ENCODE measurements around the gene TFF2.

The TFF2 gene

DNA sequence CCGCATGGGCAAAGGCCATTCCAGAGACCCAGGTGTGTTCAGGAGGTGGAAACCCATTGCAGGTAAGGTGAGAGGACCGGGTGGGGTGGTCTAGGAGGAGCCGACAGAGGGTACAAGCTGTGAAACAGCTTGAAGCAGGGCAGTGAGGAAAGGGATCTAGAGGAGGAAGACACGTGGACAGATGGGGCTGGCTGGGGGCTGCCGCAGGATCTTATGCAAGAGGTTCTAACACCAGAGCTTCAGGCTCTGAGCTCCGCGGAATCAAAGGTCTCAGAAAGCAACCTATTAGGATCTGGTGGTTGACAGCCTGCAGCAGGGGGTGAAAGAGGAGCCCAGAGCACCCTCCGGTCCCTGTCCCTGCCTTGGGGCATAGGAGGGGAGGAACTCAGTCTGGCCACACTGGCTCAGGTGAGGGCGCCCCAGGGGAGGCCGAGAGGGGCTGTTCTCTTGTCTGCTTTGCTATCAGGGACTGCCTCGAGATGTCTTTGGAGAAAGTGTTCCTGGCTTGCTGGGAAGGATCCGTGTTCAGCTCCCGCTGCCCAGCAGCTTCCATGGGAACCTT, 13.6 kb upstream of the TFF2 start:
- DNase-seq: no peak

GRCh38 chr21:42363312-42363711, 12.5 kb upstream of the TFF2 start:
- DNase-seq: no peak

DNA sequence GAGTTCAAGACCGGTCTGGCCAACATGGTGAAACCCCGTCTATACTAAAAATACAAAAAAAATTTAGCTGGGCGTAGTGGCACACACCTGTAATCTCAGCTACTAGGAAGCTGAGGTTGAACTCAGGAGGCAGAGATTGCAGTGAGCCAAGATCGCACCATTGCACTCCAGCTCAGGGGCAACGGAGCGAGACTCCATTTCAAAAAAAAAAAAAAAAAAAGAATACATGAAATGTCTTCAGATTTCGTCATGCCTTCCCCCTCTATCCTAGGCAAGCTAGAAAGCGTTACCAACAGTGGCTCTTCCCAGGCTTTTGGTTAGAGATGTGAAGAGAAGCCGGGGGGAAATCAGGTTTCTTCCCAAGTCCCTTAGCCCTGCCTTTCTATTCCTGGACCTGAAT, 11.9 kb upstream of the TFF2 start:
- DNase-seq: no peak

- no peak for DNase-seq
These were observed 11.4 kb upstream of the TFF2 start for GRCh38 chr21:42362198-42362597.

DNA sequence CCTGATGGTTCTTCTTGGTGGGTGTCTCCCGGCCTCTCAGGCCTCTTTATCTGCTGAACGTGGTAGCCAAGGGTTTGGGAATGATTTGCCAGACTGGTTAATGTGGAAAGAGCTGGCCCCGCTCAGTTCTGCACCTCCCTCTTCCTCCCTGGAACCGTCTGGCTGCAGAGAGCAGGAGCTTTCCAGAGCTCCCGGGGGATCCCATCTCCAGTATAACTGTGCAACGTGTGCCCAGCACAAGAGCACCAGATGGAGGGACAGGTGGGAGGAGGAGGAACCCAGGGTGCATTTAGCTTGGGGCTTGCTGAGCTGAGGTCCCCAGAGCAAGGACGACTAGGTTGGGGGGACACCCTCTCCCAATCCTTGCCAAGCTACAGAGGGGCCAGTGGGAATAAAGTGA, 10.5 kb upstream of the TFF2 start:
- DNase-seq: no peak

GRCh38 chr21:42360317-42360716, 9.5 kb upstream of the TFF2 start:
- DNase-seq: no peak

GRCh38 chr21:42358937-42359336, 8.1 kb upstream of the TFF2 start:
- DNase-seq: no peak

- no peak for DNase-seq
These were observed 7.5 kb upstream of the TFF2 start for GRCh38 chr21:42358261-42358660.

- DNase-seq: no peak
These were observed 6.5 kb upstream of the TFF2 start for GRCh38 chr21:42357307-42357706.

GRCh38 chr21:42356650-42357049, 5.9 kb upstream of the TFF2 start:
- DNase-seq: no peak

DNA sequence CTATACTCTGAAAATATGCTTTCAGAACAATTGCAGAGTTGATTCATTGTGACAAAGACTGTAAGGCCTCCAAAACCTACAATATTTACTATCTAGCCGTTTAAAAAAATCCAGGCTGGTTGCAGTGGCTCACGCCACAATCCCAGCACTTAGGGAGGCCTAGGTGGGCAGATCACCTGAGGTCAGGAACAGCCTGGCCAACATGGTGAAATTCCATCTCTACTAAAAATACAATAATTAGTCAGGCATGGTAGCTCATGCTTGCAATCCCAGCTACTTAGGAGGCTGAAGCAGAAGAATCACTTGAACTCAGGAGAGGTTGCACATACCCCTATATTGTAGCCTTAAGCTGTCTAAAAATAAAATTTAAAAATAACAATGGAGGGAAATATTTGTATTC, 5.3 kb upstream of the TFF2 start:
- no peak for DNase-seq

DNA sequence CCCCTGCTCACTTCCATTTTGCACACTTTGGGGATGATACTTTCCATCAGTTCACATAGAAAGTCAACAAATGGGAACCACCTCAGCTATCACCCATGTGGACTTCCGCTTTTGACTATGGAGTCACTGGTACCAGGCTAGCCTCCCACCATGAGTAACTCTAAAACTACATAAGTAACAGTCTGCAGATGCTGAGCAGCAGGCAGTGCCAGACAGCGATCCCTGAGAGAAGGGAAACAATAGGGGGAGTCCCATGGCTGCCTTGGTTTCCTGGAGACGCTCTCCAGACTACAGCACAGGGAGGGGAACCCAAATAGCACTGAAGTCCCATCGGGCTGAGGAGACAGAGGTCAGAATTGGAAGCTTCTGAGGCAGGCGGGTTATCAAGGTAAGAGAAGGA, 2.8 kb upstream of the TFF2 start:
- DNase-seq: no peak

DNA sequence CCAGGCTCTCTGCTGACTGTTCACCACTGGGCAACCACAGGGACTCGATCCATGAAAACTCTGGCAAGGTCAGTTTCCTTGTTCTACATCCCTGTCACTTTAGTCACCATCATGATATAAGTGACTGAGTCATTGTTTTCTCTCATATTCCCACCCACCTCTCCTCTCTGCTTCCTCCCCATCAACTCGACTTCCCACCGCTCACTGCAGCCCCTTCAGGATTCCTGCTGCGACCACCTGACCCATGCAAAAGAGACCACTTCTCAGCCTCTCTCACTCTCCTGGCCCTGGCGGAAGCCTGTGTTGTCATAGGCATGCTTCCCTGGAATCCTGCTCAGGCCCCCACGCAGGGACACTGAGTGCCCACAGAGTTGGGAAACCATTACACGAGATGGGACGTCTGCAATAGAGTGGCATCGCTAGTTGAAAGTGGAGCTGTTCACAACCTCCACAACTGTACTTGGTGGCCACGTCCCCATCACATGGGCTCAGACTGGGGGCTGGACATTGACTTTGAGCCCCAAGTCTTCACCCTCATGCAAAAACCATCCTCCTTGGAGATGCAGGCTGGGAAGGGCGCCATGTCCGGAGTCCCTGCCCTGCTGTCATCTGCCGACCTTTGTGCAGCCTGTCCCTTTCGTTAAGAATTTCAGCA, 1.8 kb upstream of the TFF2 start:
- DNase-seq: no peak

- DNase-seq: no peak
These were observed 1.0 kb upstream of the TFF2 start for GRCh38 chr21:42351626-42352440.

GRCh38 chr21:42350318-42350910, 380 bp downstream of the TFF2 start:
- DNase-seq: no peak

- no peak for DNase-seq
These were observed 1.1 kb downstream of the TFF2 start for GRCh38 chr21:42349420-42350317.

- no peak for DNase-seq
These were observed 2.0 kb downstream of the TFF2 start for GRCh38 chr21:42348762-42349161.

DNA sequence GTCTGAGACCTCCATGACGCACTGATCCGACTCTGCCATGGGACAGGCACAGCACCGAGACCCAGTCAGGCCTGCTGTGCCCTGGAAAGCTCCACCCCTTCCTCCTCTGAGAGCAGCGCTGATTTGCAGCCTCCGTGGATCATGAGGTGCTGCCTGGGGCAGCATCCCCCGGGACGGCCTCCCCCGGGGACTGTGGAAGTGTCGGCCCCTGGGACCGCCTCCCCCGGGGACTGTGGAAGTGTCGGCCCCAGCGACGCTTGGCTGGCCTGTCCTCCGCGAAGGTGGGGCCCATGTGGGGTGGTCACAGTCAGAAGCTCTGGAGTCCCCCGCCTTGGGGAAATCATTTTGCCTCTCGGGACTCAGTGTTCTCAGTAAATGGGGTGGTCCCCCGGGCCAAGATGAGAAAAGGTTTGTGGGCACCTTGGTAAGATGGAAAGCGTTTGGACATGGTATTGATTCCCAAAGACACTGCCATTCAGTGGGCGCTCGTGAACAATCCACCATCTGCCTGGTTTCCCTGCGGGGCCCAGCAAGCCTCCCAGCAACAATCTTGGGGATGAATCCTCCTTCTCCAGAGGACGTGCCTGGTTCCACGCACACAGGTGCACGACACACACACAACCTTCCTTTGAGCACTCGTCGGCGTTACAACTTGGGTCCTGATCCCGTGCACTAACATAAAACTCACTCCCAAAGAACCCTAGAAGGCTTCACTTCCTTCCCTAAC, 3.0 kb downstream of the TFF2 start:
- no peak for DNase-seq

GRCh38 chr21:42346866-42347600, 3.8 kb downstream of the TFF2 start:
- DNase-seq: no peak

DNA sequence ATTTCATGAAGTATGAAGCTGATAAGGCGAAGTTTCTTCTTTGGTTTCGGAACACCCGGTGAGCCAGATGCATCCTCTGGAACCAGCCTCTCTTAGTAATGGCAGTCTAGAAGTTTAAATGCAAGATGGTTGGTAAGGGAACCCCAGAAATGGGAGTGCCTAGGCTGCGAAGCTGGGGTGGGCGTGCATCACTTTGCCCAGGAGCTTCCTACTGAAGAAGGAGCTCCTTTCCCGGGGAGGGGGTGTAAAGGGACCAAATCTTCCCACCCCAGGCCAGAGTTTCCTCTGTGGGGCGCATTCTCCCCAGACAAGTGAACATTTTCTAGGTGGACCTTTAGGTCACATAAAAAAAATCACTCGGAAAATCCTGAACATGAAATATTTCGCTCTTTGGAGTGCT, 4.4 kb downstream of the TFF2 start:
- DNase-seq: no peak

DNA sequence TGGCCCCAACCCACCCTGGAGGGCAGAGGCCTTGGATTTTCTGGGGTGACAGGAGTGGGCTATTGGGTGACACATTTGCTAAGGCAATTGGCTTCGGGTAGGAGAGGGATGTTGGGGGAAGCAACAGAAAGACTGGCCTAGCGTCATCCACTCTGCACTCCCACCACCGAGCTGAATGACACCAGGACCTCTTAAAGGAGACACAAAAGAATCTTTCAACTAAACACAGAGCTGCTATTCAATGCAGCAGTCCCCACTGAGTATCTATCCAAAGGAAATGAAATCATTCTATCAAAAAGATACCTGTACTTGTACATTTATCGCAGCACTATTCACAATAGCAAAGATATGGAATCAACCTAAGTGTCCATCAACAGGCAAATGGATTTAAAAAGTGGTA, 6.2 kb downstream of the TFF2 start:
- no peak for DNase-seq
